PFSK-1 (cell line): ENCODE data around the gene SDS.

Experiments
- POLR2AphosphoS5 ChIP-seq: IDR thresholded peaks from 2 replicates; pipeline ENCODE4 v1.6.1; 2012; ENCODE audit warnings: low read depth, mild to moderate bottlenecking, control low read depth, low read length, moderate library complexity
- REST ChIP-seq, 2 experiments: IDR thresholded peaks; 2 replicates each; pipeline versions ENCODE4 v1.6.1 to v1.8.0; 2011 to 2012; ENCODE audit warnings: low read depth in 2 of 2, low read length in 2 of 2, control low read depth in 1 of 2, inconsistent platforms in 1 of 2, mild to moderate bottlenecking in 1 of 2, moderate library complexity in 1 of 2; ENCODE audit not compliant: insufficient read depth in 1 of 2
- TAF1 ChIP-seq: IDR thresholded peaks from 2 replicates; pipeline ENCODE4 v1.6.1; 2012; ENCODE audit warnings: low read length, control low read depth, borderline replicate concordance; ENCODE audit not compliant: insufficient read depth

- no peak for TF ChIP-seq POLR2AphosphoS5
- TF ChIP-seq TAF1: no peak
- TF ChIP-seq REST (IDR thresholded peaks at IDR 0.05; ENCODE audit: insufficient read depth in 1 of 2, low read depth in 2 of 2, low read length in 2 of 2): no peak
These were observed 29.3 kb upstream of the SDS start for GRCh38 chr12:113432986-113433385.
